Measurements from ENCODE around the gene VPS4A. TPM values are rescaled to one million over a fixed set of nuclear protein-coding genes. Genes with fewer than 3 reads are reported as not detected.
"Not testable (repeated sequence)": the region's sequence is repeated elsewhere in the genome, so short reads cannot be mapped to it uniquely, and the experiment has no call there.

Gene VPS4A
- total RNA-seq, 1 donor from 2014 or later = 24.5 TPM

DNA sequence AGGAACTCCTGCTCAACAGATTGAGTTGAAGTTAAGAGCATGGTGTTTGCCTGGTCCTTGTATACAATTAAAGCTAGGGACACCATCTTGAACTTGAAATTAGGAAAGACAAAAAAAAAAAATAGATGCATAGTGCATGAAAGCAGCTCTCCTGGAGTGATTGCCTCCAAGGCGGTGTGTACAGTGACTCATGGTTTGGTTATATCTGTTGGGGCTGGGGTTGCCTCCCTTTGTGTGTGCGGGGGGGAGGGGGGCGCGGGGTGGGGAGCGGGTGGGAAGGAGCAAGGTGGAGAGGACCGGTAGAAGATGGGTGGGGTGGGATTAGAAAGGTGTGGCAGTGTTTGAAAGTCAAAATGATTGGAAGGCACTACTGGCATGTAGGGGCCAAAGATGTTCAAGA lies 37.1 kb downstream of the VPS4A start:
- no peaks in the 10 kb centered on the region for H3K27me3 ChIP-seq (ENCODE audit: low read depth)
- no peaks in the 10 kb centered on the region for H3K9me3 ChIP-seq
- intact Hi-C loops (cut with DNase I) = no loop called here
- TF ChIP-seq, protein P1, sequence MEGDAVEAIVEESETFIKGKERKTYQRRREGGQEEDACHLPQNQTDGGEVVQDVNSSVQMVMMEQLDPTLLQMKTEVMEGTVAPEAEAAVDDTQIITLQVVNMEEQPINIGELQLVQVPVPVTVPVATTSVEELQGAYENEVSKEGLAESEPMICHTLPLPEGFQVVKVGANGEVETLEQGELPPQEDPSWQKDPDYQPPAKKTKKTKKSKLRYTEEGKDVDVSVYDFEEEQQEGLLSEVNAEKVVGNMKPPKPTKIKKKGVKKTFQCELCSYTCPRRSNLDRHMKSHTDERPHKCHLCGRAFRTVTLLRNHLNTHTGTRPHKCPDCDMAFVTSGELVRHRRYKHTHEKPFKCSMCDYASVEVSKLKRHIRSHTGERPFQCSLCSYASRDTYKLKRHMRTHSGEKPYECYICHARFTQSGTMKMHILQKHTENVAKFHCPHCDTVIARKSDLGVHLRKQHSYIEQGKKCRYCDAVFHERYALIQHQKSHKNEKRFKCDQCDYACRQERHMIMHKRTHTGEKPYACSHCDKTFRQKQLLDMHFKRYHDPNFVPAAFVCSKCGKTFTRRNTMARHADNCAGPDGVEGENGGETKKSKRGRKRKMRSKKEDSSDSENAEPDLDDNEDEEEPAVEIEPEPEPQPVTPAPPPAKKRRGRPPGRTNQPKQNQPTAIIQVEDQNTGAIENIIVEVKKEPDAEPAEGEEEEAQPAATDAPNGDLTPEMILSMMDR (IDR thresholded peaks at IDR 0.05) = no peak
- ATAC-seq (no peak), DNase-seq (no peak)
- H3K4me3 ChIP-seq = no peak overlapping the region
- no peak overlapping the region for H3K27ac ChIP-seq
- H3K36me3 ChIP-seq = peaks cover 25% of the 10 kb centered on the region
- H3K4me1 ChIP-seq = no peaks in the 10 kb centered on the region

DNA sequence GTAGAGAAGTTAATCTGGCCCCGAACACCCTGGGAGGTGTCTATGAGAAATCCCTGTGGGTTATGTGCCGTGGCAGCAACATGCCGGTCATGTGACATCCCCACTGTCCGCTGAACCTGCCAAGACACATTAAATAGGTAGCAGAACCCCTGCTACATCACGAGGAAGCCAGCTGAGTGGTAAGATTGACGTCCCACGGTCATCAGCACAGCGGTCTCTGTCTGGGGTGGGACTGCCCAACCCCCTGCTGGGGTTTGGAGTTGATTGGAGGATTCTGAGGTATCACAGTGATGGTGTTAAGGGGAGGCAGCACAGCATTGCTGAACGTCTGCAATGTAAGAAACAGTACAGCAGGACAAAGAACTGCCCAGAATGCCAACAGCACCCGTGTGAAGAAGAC lies 38.4 kb downstream of the VPS4A start:
- Histone ChIP-seq H3K4me3 (no peak overlapping the region), H3K36me3 (peaks cover 25% of the 10 kb centered on the region), H3K4me1 (no peaks in the 10 kb centered on the region), H3K27me3 (ENCODE audit: low read depth) (no peaks in the 10 kb centered on the region), H3K9me3 (no peaks in the 10 kb centered on the region), H3K27ac (no peak overlapping the region)
- no peak for ATAC-seq
- intact Hi-C loops (cut with DNase I) = no loop called here
- TF ChIP-seq, protein P1 (IDR thresholded peaks at IDR 0.05) = no peak
- no peak for DNase-seq

DNA sequence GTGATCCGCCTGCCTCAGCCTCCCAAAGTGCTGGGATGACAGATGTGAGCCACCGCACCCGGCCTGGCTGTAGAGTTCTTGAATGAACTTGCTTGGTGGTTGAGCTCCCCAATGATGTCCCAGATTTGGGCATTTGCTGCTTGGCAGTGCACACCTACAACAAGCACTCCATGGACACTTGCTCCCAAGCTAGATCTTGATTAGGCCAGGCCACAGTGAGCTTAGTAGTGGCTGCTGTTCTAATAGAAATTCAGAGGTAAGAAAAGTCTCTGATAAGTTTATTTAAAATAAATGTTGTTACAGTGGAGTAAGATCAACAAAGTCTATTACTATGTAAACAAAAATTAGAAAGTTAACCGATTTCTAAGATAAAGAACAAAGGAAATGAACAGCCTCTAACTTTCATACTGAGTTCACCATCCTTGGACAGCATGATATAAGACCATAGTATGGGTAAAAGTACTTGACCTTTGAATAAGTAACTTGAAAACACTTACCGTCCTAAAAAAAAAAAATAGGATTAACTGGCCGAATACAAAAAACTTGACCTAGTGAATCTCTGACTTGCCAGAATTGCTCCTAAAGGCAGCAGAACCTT lies 39.5 kb downstream of the VPS4A start:
- Histone ChIP-seq H3K4me3 (no peak overlapping the region), H3K9me3 (no peaks in the 10 kb centered on the region), H3K27ac (no peak overlapping the region), H3K4me1 (no peaks in the 10 kb centered on the region), H3K27me3 (ENCODE audit: low read depth) (no peaks in the 10 kb centered on the region), H3K36me3 (peaks cover 36% of the 10 kb centered on the region)
- DNase-seq = no peak
- intact Hi-C loops (cut with DNase I) = no loop called here
- ATAC-seq = peak; percentile 58 to 79
- TF ChIP-seq, protein P1 (IDR thresholded peaks at IDR 0.05) = no peak

DNA sequence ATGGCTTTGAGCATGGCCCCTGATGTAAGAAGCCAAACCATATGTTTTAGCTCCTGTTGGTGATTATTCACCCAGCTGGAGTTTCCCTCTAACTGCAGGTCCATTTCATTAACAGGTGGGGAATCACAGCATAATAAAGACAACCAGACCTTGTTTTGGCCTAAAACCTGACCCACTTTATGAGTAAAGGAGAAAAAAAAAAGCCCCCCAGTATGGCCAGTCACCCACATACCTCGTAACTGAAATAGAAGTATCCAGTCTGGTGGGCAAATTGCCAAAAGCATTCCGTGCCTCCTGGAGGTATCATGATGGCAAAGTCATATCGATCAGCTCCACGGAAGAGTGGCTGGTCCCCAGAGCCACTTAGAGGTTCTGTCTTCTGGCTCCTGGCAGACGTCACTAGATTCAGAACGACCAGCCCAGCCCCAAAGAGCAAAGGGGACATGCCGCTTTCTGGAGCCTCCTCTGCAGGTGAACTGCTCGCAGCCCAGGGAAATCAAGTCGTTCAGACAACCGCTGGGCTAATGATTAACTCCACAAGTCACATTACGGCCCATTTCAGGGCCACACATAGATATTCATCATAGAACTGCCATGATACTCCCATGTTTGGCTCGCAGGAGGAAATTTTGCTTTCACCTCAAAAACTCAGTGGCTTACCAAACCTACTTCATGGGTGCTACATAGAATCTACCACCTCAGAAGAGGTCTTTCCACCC lies 40.3 kb downstream of the VPS4A start, which contains the start of gene TMED6:
TSS of gene TMED6 (minus strand) at position 478 of the 719 bp plus-strand sequence. CDS start at position 445, 33 bp downstream.
- peaks cover 45% of the 10 kb centered on the region for H3K36me3 ChIP-seq
- DNase-seq = no peak
- no peaks in the 10 kb centered on the region for H3K9me3 ChIP-seq
- intact Hi-C loops (cut with DNase I) = no loop called here
- H3K27ac ChIP-seq = no peak within 1 kb of the TSS
- ATAC-seq = peak in 1 of 2 donors; percentile 62
- H3K4me1 ChIP-seq = no peaks in the 10 kb centered on the region
- no peaks in the 10 kb centered on the region for H3K27me3 ChIP-seq (ENCODE audit: low read depth)
- TF ChIP-seq, protein P1 (IDR thresholded peaks at IDR 0.05) = no peak
- no peak within 1 kb of the TSS for H3K4me3 ChIP-seq

DNA sequence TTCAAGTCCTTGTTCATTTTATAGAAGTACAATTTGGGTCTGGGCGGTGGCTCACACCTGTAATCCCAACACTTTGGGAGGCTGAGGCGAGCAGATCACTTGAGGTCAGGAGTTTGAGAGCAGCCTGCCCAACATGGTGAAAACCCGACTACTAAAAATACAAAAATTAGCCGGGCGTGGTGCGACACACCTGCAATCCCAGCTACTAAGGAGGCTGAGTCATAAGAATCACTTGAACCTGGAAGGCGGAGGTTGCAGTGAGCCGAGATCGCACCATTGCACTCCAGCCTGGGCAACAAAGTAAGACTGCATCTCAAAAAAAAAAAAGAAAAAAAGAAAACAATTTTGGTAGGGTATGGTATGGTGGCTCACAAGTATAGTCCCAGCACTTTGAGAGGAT lies 48.9 kb downstream of the VPS4A start:
- H3K4me3 ChIP-seq; DNase-seq; ATAC-seq; intact Hi-C loops (cut with DNase I); H3K9me3 ChIP-seq; H3K27me3 ChIP-seq (ENCODE audit: low read depth); H3K4me1 ChIP-seq; H3K27ac ChIP-seq: not testable (repeated sequence)
- peaks cover 62% of the 10 kb centered on the region for H3K36me3 ChIP-seq

DNA sequence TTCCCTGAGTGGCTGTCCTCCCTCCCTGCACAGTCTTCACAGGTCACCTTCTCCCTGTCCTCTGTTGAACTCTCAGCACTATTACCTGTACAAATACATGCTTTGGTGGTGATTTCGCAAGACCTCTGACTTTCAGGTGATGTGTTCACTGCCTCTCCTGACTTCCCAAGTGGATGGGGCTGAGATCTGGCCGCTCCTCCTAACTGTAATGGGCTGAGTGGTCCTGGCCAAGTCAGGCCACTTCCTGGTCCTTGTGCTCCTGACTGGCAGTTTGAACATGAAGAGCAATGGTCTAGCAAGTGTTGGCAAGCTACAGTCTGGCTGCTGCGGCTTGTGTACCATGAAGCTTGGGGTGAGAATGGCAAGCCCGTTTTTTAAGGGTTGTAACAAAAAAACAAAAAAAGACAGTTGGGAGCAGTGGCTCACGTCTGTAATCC lies 52.1 kb downstream of the VPS4A start:
- intact Hi-C loops (cut with DNase I) = no loop called here
- Histone ChIP-seq H3K4me1 (peaks cover 7% of the 10 kb centered on the region), H3K27me3 (ENCODE audit: low read depth) (no peaks in the 10 kb centered on the region), H3K36me3 (peaks cover 68% of the 10 kb centered on the region), H3K4me3 (no peak overlapping the region), H3K9me3 (no peaks in the 10 kb centered on the region), H3K27ac (no peak overlapping the region)
- ATAC-seq (peak; percentile 93 to 97), DNase-seq (peak; percentile 82)
- TF ChIP-seq, protein P1 (IDR thresholded peaks at IDR 0.05) = no peak
